Loucy (cell line): ENCODE measurements around the gene DROSHA.

ENCODE experiments used
- H2AFZ ChIP-seq: fragments of 200-600 bp; sonication (generic); 2 replicates; pipeline ENCODE4 v1.6.0; 2016; ENCODE audit warnings: antibody characterized with exemption, mild to moderate bottlenecking, low read length, moderate library complexity
- H3F3A ChIP-seq: fragments of 200-600 bp; 2 replicates; pipeline ENCODE4 v1.6.0; 2016; ENCODE audit warnings: antibody characterized with exemption, low read depth, mild to moderate bottlenecking
- H3K27me3 ChIP-seq: fragments of 200-600 bp; sonication (generic); 2 replicates; pipeline ENCODE4 v1.6.1; 2014; ENCODE audit warnings: low read length, mild to moderate bottlenecking; ENCODE audit not compliant: insufficient read depth, poor library complexity, severe bottlenecking
- H3K36me3 ChIP-seq: fragments of 200-600 bp; sonication (generic); 2 replicates; pipeline ENCODE4 v1.6.1; 2016; ENCODE audit warnings: low read length; ENCODE audit not compliant: insufficient read depth
- H3K4me1 ChIP-seq: fragments of 200-600 bp; sonication (generic); 2 replicates; pipeline ENCODE4 v1.5.1; 2014; ENCODE audit warnings: low read length, mild to moderate bottlenecking; ENCODE audit not compliant: insufficient read depth, poor library complexity, severe bottlenecking
- H3K4me2 ChIP-seq: fragments of 200-600 bp; sonication (generic); 2 replicates; pipeline ENCODE4 v1.6.0; 2014; ENCODE audit warnings: antibody characterized with exemption, low read length, low read depth, mild to moderate bottlenecking; ENCODE audit not compliant: poor library complexity, severe bottlenecking
- H3K4me3 ChIP-seq: fragments of 200-600 bp; sonication (generic); 2 replicates; pipeline ENCODE4 v1.5.1; 2014; ENCODE audit warnings: low read length, mild to moderate bottlenecking, mixed read lengths; ENCODE audit not compliant: poor library complexity, severe bottlenecking
- H3K79me2 ChIP-seq: fragments of 200-600 bp; sonication (generic); 2 replicates; pipeline ENCODE4 v1.6.1; 2014; ENCODE audit warnings: low read length; ENCODE audit not compliant: insufficient read depth
- H3K9ac ChIP-seq: fragments of 200-600 bp; sonication (generic); 2 replicates; pipeline ENCODE4 v1.6.0; 2014; ENCODE audit warnings: mild to moderate bottlenecking, low read depth, low read length, moderate library complexity; ENCODE audit not compliant: poor library complexity, severe bottlenecking
- H3K9me2 ChIP-seq: fragments of 200-600 bp; sonication (generic); replicated peaks from 2 replicates; pipeline ENCODE4 v1.6.1; 2016; ENCODE audit warnings: low read depth, low read length, mixed read lengths
- H3K9me3 ChIP-seq: fragments of 200-600 bp; sonication (generic); 2 replicates; pipeline ENCODE4 v1.6.1; 2014; ENCODE audit warnings: mild to moderate bottlenecking, antibody characterized with exemption, low read length, low read depth; ENCODE audit not compliant: insufficient read depth
- H4K20me1 ChIP-seq: fragments of 200-600 bp; sonication (generic); 2 replicates; pipeline ENCODE4 v1.6.0; 2014; ENCODE audit warnings: antibody characterized with exemption, low read length, mild to moderate bottlenecking; ENCODE audit not compliant: insufficient read depth, poor library complexity, severe bottlenecking
- CTCF ChIP-seq: fragments of 200-600 bp; sonication (generic); conservative IDR thresholded peaks from 2 replicates; pipeline ENCODE4 v1.5.1; 2014; ENCODE audit warnings: mild to moderate bottlenecking, antibody characterized with exemption, low read length
- EZH2phosphoT487 ChIP-seq: fragments of 200-600 bp; IDR thresholded peaks from 2 replicates; pipeline ENCODE4 v1.6.1; 2018; ENCODE audit warnings: antibody characterized with exemption, mild to moderate bottlenecking, moderate library complexity, borderline replicate concordance

The DROSHA gene

GRCh38 chr5:31385774-31386537 is 145.9 kb downstream of the DROSHA start:
- TF ChIP-seq CTCF (no peak), EZH2phosphoT487 (no peak)
- no peaks in the 10 kb centered on the region for H3K36me3 ChIP-seq
- H2AFZ ChIP-seq = no peak overlapping the region
- peaks cover 8% of the 10 kb centered on the region for H3K4me1 ChIP-seq
- H3K4me3 ChIP-seq = no peak overlapping the region
- H3K9ac ChIP-seq = no peak overlapping the region
- no peak overlapping the region for H3K4me2 ChIP-seq
- no peaks in the 10 kb centered on the region for H3K79me2 ChIP-seq
- H3F3A ChIP-seq = no peaks in the 10 kb centered on the region
- no peaks in the 10 kb centered on the region for H3K27me3 ChIP-seq
- no peaks in the 10 kb centered on the region for H4K20me1 ChIP-seq
- no peaks in the 10 kb centered on the region for H3K9me2 ChIP-seq
- H3K9me3 ChIP-seq = peaks cover 3% of the 10 kb centered on the region; the same call in 1 of the 2 replicates

- H3K9ac ChIP-seq = no peak overlapping the region
- no peak overlapping the region for H3K4me3 ChIP-seq
- no peak overlapping the region for H3K4me2 ChIP-seq
- H3K27me3 ChIP-seq = no peaks in the 10 kb centered on the region
- H3K9me2 ChIP-seq = no peaks in the 10 kb centered on the region
- no peaks in the 10 kb centered on the region for H4K20me1 ChIP-seq
- peaks cover 15% of the 10 kb centered on the region for H3K4me1 ChIP-seq
- peaks cover 2% of the 10 kb centered on the region; the same call in 1 of the 2 replicates for H3K9me3 ChIP-seq
- H3F3A ChIP-seq = no peaks in the 10 kb centered on the region
- no peak overlapping the region for H2AFZ ChIP-seq
- TF ChIP-seq EZH2phosphoT487 = no peak
- TF ChIP-seq CTCF = no peak
- H3K79me2 ChIP-seq = no peaks in the 10 kb centered on the region
- H3K36me3 ChIP-seq = no peaks in the 10 kb centered on the region
Observed at GRCh38 chr5:31383734-31384133, 148.2 kb downstream of the DROSHA start.

- TF ChIP-seq EZH2phosphoT487 = no peak
- no peak for TF ChIP-seq CTCF
- H3K4me3 ChIP-seq = no peak overlapping the region
- H3K4me1 ChIP-seq = peaks cover 15% of the 10 kb centered on the region
- no peaks in the 10 kb centered on the region for H3K36me3 ChIP-seq
- no peak overlapping the region for H3K4me2 ChIP-seq
- no peaks in the 10 kb centered on the region for H3F3A ChIP-seq
- H3K27me3 ChIP-seq = no peaks in the 10 kb centered on the region
- H3K9me2 ChIP-seq = no peaks in the 10 kb centered on the region
- no peaks in the 10 kb centered on the region for H4K20me1 ChIP-seq
- no peaks in the 10 kb centered on the region for H3K79me2 ChIP-seq
- H3K9me3 ChIP-seq = no peaks in the 10 kb centered on the region
- H2AFZ ChIP-seq = no peak overlapping the region; the same call in 1 of the 2 replicates
- H3K9ac ChIP-seq = no peak overlapping the region
Observed at GRCh38 chr5:31382051-31382878, 149.6 kb downstream of the DROSHA start.
